Vagina (tissue), 2 donors: ENCODE data around the gene TAF3.

Source experiments
- CTCF ChIP-seq, 3 experiments: fragments of 450-650 bp in 2 of 3; fragments of 200-600 bp in 1 of 3; sonication (generic) in 1 of 3; IDR thresholded peaks; one replicate each; pipeline ENCODE4 v1.5.1; 2017 to 2019; ENCODE audit warnings: antibody characterized with exemption in 3 of 3, mild to moderate bottlenecking in 2 of 3, moderate library complexity in 2 of 3
- POLR2A ChIP-seq, 2 donors: fragments of 450-650 bp; IDR thresholded peaks; one replicate each; pipeline ENCODE4 v1.6.1; 2017; ENCODE audit warnings: antibody characterized with exemption in 2 of 2, mild to moderate bottlenecking in 2 of 2, moderate library complexity in 2 of 2
- POLR2AphosphoS5 ChIP-seq, 2 donors: sonication (generic); formaldehyde crosslinking; IDR thresholded peaks; one replicate each; pipeline ENCODE4 v1.9.0; 2017; ENCODE audit warnings: antibody characterized with exemption in 2 of 2, mild to moderate bottlenecking in 2 of 2, low read depth in 1 of 2; ENCODE audit not compliant: insufficient read depth in 1 of 2

- no peak for TF ChIP-seq CTCF (IDR thresholded peaks at IDR 0.05)
- TF ChIP-seq POLR2A (IDR thresholded peaks at IDR 0.05), result no peak
- TF ChIP-seq POLR2AphosphoS5 (IDR thresholded peaks at IDR 0.05; ENCODE audit: insufficient read depth in 1 of 2, low read depth in 1 of 2), result no peak
Observed at GRCh38 chr10:7792541-7792940, 25.8 kb upstream of the TAF3 start.
